ENCODE results near the gene TPH2.

TPH2 gene

GRCh38 chr12:71940068-71940467, 1.4 kb downstream of the TPH2 start:
- H3K4me3 ChIP-seq (ENCODE audit: low read length) = no peak overlapping the region
- DNase-seq (ENCODE audit: low read depth) = no peak
- no peak for TF ChIP-seq CTCF (conservative IDR thresholded peaks at IDR 0.05; ENCODE audit: low read depth, low read length)

- no peak for DNase-seq (ENCODE audit: low read depth)
- H3K4me3 ChIP-seq (ENCODE audit: low read length) = no peak overlapping the region
- TF ChIP-seq CTCF (conservative IDR thresholded peaks at IDR 0.05; ENCODE audit: low read depth, low read length) = no peak
Observed at GRCh38 chr12:71941174-71941573, 2.5 kb downstream of the TPH2 start.

GRCh38 chr12:71942259-71942658, 3.6 kb downstream of the TPH2 start:
- H3K4me3 ChIP-seq (ENCODE audit: low read length) = no peak overlapping the region
- DNase-seq (ENCODE audit: low read depth) = no peak
- no peak for TF ChIP-seq CTCF (conservative IDR thresholded peaks at IDR 0.05; ENCODE audit: low read depth, low read length)

- no peak overlapping the region for H3K4me3 ChIP-seq (ENCODE audit: low read length)
- TF ChIP-seq CTCF (conservative IDR thresholded peaks at IDR 0.05; ENCODE audit: low read depth, low read length) = no peak
- DNase-seq (ENCODE audit: low read depth) = no peak
Observed at GRCh38 chr12:71942703-71943102, 4.1 kb downstream of the TPH2 start.

- no peak overlapping the region for H3K4me3 ChIP-seq (ENCODE audit: low read length)
- TF ChIP-seq CTCF (conservative IDR thresholded peaks at IDR 0.05; ENCODE audit: low read depth, low read length) = no peak
- DNase-seq (ENCODE audit: low read depth) = no peak
Observed at GRCh38 chr12:71945121-71945520, 6.5 kb downstream of the TPH2 start.

GRCh38 chr12:71945883-71946282, 7.2 kb downstream of the TPH2 start:
- no peak overlapping the region for H3K4me3 ChIP-seq (ENCODE audit: low read length)
- TF ChIP-seq CTCF (conservative IDR thresholded peaks at IDR 0.05; ENCODE audit: low read depth, low read length) = no peak
- no peak for DNase-seq (ENCODE audit: low read depth)

- no peak for TF ChIP-seq CTCF (conservative IDR thresholded peaks at IDR 0.05; ENCODE audit: low read depth, low read length)
- DNase-seq (ENCODE audit: low read depth) = no peak
Observed at GRCh38 chr12:71947645-71948105, 9.0 kb downstream of the TPH2 start.

More at GRCh38 chr12:71947645-71948105, 9.0 kb downstream of the TPH2 start:
- H3K4me3 ChIP-seq (ENCODE audit: low read length) = no peak overlapping the region

All from retinal pigment epithelial cell (primary cell).